HepG2 (cell line): ENCODE measurements around the gene AKAP12. TPM values are rescaled to one million over a fixed set of nuclear protein-coding genes. Genes with fewer than 3 reads are reported as not detected.

Experiments used
- AGO1 ChIP-seq: fragments of 200-400 bp; formaldehyde crosslinking; IDR thresholded peaks from 2 replicates; pipeline ENCODE4 v1.6.1; 2017; ENCODE audit warnings: mild to moderate bottlenecking, low read depth, low read length, moderate library complexity; ENCODE audit not compliant: poor library complexity, severe bottlenecking
- ASH2L ChIP-seq: fragments of 300-600, 200-600 bp; sonication (generic); IDR thresholded peaks from 2 replicates; pipeline ENCODE4 v1.7.0; 2017; ENCODE audit warnings: low read depth, mild to moderate bottlenecking, moderate library complexity, mixed read lengths, low read length; ENCODE audit not compliant: insufficient read length
- E2F5 ChIP-seq: sonication (generic); formaldehyde crosslinking; conservative IDR thresholded peaks from 2 replicates; pipeline ENCODE4 v1.4.0; 2020; ENCODE audit warnings: missing genetic modification reagents
- FLYWCH1 ChIP-seq: sonication (generic); formaldehyde crosslinking; IDR thresholded peaks from 2 replicates; pipeline ENCODE4 v1.8.1; 2023; ENCODE audit warnings: mild to moderate bottlenecking, missing genetic modification reagents
- GTF3A ChIP-seq: sonication (generic); formaldehyde crosslinking; conservative IDR thresholded peaks from 2 replicates; pipeline ENCODE4 v1.4.0; 2020; ENCODE audit warnings: mild to moderate bottlenecking, missing genetic modification reagents
- HHEX ChIP-seq: IDR thresholded peaks from 2 replicates; pipeline ENCODE4 v1.6.1; 2016; ENCODE audit warnings: control low read depth
- IRF9 ChIP-seq: sonication (generic); formaldehyde crosslinking; IDR thresholded peaks from 2 replicates; pipeline ENCODE4 v1.8.0; 2022; ENCODE audit warnings: missing genetic modification reagents, mild to moderate bottlenecking, borderline replicate concordance
- KMT2B ChIP-seq: IDR thresholded peaks from 2 replicates; pipeline ENCODE4 v1.6.1; 2016; ENCODE audit warnings: missing genetic modification reagents, missing compliant biosample characterization
- MAF1 ChIP-seq: sonication (generic); formaldehyde crosslinking; IDR thresholded peaks from 2 replicates; pipeline ENCODE4 v1.5.0; 2020; ENCODE audit warnings: missing genetic modification reagents, borderline replicate concordance
- NKX3-1 ChIP-seq: sonication (generic); formaldehyde crosslinking; IDR thresholded peaks from 2 replicates; pipeline ENCODE4 v1.5.0; 2020; ENCODE audit warnings: missing genetic modification reagents
- PHF21A ChIP-seq: sonication (generic); formaldehyde crosslinking; IDR thresholded peaks from 2 replicates; pipeline ENCODE4 v1.5.0; 2020; ENCODE audit warnings: mild to moderate bottlenecking, missing genetic modification reagents
- RBAK ChIP-seq: sonication (generic); formaldehyde crosslinking; IDR thresholded peaks from 2 replicates; pipeline ENCODE4 v1.5.1; 2020; ENCODE audit warnings: mild to moderate bottlenecking, missing genetic modification reagents
- SKI ChIP-seq: fragments of 450-650 bp; IDR thresholded peaks from one replicate; pipeline ENCODE4 v1.6.1; 2018; ENCODE audit warnings: mild to moderate bottlenecking; ENCODE audit not compliant: partially characterized antibody
- SP2 ChIP-seq: sonication (generic); formaldehyde crosslinking; IDR thresholded peaks from 2 replicates; pipeline ENCODE4 v1.5.1; 2020; ENCODE audit warnings: mild to moderate bottlenecking, missing genetic modification reagents
- ZBTB7A ChIP-seq: sonication (generic); formaldehyde crosslinking; IDR thresholded peaks from 2 replicates; pipeline ENCODE4 v1.8.0; 2022; ENCODE audit warnings: mild to moderate bottlenecking, missing genetic modification reagents
- ZNF264 ChIP-seq: sonication (generic); formaldehyde crosslinking; IDR thresholded peaks from 2 replicates; pipeline ENCODE4 v1.4.0; 2020; ENCODE audit warnings: missing genetic modification reagents
- ZNF460 ChIP-seq: sonication (generic); formaldehyde crosslinking; IDR thresholded peaks from 2 replicates; pipeline ENCODE4 v1.5.1; 2020; ENCODE audit warnings: missing genetic modification reagents, mild to moderate bottlenecking, borderline replicate concordance
- ZNF616 ChIP-seq: sonication (generic); formaldehyde crosslinking; IDR thresholded peaks from 2 replicates; pipeline ENCODE4 v1.5.0; 2020; ENCODE audit warnings: low read depth, mild to moderate bottlenecking, missing genetic modification reagents
- ZNF780A ChIP-seq: sonication (generic); formaldehyde crosslinking; IDR thresholded peaks from 2 replicates; pipeline ENCODE4 v1.8.0; 2022; ENCODE audit warnings: mild to moderate bottlenecking, missing genetic modification reagents, moderate library complexity
- ZNF883 ChIP-seq: sonication (generic); formaldehyde crosslinking; IDR thresholded peaks from 2 replicates; pipeline ENCODE4 v1.5.1; 2020; ENCODE audit warnings: mild to moderate bottlenecking, missing genetic modification reagents; ENCODE audit errors: not compliant biosample characterization
- polyA plus RNA-seq, 8 experiments: library from polyadenylated mRNA; depleted of rRNA in 3 of 8; stranded (reverse) in 7 of 8; unstranded in 1 of 8; fragments of >200 nt; fragmentation: Illumina TruSeq in 4 of 8; extraction: Trizol in 4 of 8; gene quantifications; 2 replicates each; pipeline versions ENCODE4 v1.2.1 to v1.2.3, GENCODE V29; 2011 to 2016; ENCODE audit warnings: low read depth in 4 of 8, missing spikeins in 1 of 8, mixed read lengths in 1 of 8; ENCODE audit not compliant: insufficient read depth in 1 of 8
- total RNA-seq, 5 experiments: library from RNA; depleted of rRNA; stranded (reverse); fragments of >200 nt; fragmentation: Illumina TruSeq; extraction: Trizol; gene quantifications; 2 replicates each; pipeline ENCODE4 v1.2.3, GENCODE V29; 2016; ENCODE audit warnings: low read depth in 1 of 5
- TF ChIP-seq, protein P1 (sequence below): sonication (generic); formaldehyde crosslinking; IDR thresholded peaks from 2 replicates; pipeline ENCODE4 v1.5.1; 2020; ENCODE audit warnings: missing genetic modification reagents, mild to moderate bottlenecking, borderline replicate concordance
- TF ChIP-seq, protein P2 (sequence below): sonication (generic); IDR thresholded peaks from 2 replicates; pipeline ENCODE4 v1.6.1; 2016; ENCODE audit warnings: low read depth, borderline replicate concordance
- TF ChIP-seq, protein P3 (sequence below): sonication (generic); formaldehyde crosslinking; IDR thresholded peaks from 2 replicates; pipeline ENCODE4 v1.8.0; 2022; ENCODE audit warnings: missing genetic modification reagents, mild to moderate bottlenecking, moderate library complexity, borderline replicate concordance

AKAP12 gene
- total and polyA plus RNA-seq, 2 of the 13 experiments (the other 11 are each of a cell fraction or from before 2014, with no cell fraction given), result 10.6 to 19.0 TPM

DNA sequence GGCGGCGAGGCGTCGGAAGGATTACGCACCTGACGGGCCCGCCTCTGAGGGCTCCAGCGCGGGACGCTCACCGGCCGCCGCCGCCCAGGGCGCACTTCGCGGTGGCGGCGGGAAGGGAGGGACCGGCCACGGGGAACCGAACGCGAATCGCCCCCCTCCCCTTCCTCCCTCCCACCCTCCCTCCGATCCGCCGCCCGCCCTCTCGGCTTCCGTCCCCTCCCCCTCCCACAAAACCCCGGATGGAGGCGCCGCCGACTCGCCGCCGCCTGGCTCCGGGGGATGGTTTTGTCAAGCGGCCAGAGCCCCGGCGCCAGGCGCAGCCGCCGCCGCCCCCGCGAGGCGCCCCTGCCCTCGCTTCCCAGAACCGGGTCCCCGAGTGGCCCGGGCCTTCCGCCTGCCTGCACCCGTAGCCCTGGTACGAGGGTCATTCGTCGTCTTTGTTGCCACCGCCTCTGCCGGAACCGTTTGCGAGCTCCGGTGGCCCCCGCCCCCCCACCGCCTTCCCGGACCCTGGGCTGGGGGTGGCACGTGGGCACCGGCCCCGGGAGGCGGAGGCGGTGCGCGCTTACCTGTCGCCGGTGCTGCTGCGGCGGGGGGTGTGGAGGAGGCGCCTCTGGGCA is 151.2 kb downstream of the AKAP12 start (continued):
- TF ChIP-seq E2F5 (CRISPR knock-in tag) (0 out of 2 replicates have a peak, but pooled peaks have one; percentile 18), ZNF460 (no peak), ZNF616 (0 out of 2 replicates have a peak, but pooled peaks have one; percentile 48), KMT2B (CRISPR knock-in tag) (no peak; the same call in 1 of the 2 replicates), AGO1 (peak; percentile 42), HHEX (no peak), ASH2L (peak; percentile 75), ZBTB7A (CRISPR knock-in tag) (0 out of 2 replicates have a peak, but pooled peaks have one; percentile 36), IRF9 (CRISPR knock-in tag) (peak; percentile 71), SP2 (CRISPR knock-in tag) (0 out of 2 replicates have a peak, but pooled peaks have one; percentile 2), NKX3-1 (CRISPR knock-in tag) (no peak), RBAK (CRISPR knock-in tag) (no peak), FLYWCH1 (0 out of 2 replicates have a peak, but pooled peaks have one; percentile 12), ZNF883 (CRISPR knock-in tag) (no peak), GTF3A (0 out of 2 replicates have a peak, but pooled peaks have one; percentile 70), SKI (peak; percentile 45), PHF21A (CRISPR knock-in tag) (no peak), ZNF264 (CRISPR knock-in tag) (no peak), MAF1 (CRISPR knock-in tag) (no peak), ZNF780A (peak; percentile 24; the same call in 1 of the 2 replicates)
- TF ChIP-seq, protein P1, sequence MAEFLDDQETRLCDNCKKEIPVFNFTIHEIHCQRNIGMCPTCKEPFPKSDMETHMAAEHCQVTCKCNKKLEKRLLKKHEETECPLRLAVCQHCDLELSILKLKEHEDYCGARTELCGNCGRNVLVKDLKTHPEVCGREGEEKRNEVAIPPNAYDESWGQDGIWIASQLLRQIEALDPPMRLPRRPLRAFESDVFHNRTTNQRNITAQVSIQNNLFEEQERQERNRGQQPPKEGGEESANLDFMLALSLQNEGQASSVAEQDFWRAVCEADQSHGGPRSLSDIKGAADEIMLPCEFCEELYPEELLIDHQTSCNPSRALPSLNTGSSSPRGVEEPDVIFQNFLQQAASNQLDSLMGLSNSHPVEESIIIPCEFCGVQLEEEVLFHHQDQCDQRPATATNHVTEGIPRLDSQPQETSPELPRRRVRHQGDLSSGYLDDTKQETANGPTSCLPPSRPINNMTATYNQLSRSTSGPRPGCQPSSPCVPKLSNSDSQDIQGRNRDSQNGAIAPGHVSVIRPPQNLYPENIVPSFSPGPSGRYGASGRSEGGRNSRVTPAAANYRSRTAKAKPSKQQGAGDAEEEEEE, result no peak
- TF ChIP-seq, protein P2, sequence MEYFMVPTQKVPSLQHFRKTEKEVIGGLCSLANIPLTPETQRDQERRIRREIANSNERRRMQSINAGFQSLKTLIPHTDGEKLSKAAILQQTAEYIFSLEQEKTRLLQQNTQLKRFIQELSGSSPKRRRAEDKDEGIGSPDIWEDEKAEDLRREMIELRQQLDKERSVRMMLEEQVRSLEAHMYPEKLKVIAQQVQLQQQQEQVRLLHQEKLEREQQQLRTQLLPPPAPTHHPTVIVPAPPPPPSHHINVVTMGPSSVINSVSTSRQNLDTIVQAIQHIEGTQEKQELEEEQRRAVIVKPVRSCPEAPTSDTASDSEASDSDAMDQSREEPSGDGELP, result peak; percentile 8; the same call in 1 of the 2 replicates
- TF ChIP-seq, protein P3, sequence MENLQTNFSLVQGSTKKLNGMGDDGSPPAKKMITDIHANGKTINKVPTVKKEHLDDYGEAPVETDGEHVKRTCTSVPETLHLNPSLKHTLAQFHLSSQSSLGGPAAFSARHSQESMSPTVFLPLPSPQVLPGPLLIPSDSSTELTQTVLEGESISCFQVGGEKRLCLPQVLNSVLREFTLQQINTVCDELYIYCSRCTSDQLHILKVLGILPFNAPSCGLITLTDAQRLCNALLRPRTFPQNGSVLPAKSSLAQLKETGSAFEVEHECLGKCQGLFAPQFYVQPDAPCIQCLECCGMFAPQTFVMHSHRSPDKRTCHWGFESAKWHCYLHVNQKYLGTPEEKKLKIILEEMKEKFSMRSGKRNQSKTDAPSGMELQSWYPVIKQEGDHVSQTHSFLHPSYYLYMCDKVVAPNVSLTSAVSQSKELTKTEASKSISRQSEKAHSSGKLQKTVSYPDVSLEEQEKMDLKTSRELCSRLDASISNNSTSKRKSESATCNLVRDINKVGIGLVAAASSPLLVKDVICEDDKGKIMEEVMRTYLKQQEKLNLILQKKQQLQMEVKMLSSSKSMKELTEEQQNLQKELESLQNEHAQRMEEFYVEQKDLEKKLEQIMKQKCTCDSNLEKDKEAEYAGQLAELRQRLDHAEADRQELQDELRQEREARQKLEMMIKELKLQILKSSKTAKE (CRISPR knock-in tag), result no peak
